Gastrocnemius medialis (tissue), 4 donors: Measurements from ENCODE around the gene QPRT.

ENCODE experiments used
- CTCF ChIP-seq, 5 experiments: fragments of 450-650 bp in 3 of 5; fragments of 200-600 bp in 2 of 5; sonication (generic) in 2 of 5; IDR thresholded peaks in 4 of 5; conservative IDR thresholded peaks in 1 of 5; 1 replicate in 4 of 5; 2 replicates in 1 of 5; pipeline ENCODE4 v1.5.1; 2016 to 2019; ENCODE audit warnings: antibody characterized with exemption in 5 of 5, mild to moderate bottlenecking in 3 of 5, moderate library complexity in 3 of 5
- POLR2A ChIP-seq, 2 donors: fragments of 450-650 bp; IDR thresholded peaks; one replicate each; pipeline ENCODE4 v1.6.1; 2017; ENCODE audit warnings: antibody characterized with exemption in 2 of 2, mild to moderate bottlenecking in 2 of 2, moderate library complexity in 2 of 2

- no peak for TF ChIP-seq CTCF (IDR thresholded peaks at IDR 0.05 in 4 of 5, conservative IDR thresholded peaks at IDR 0.05 in 1 of 5)
- TF ChIP-seq POLR2A (IDR thresholded peaks at IDR 0.05) = no peak
Observed at GRCh38 chr16:29702269-29702668, 23.3 kb downstream of the QPRT start.
